ENCODE results near the gene ALDH1A3.

ALDH1A3 gene

GRCh38 chr15:100889385-100890050, 9.9 kb downstream of the ALDH1A3 start:
- Mint-ChIP-seq H3K4me1 (no peaks in the 10 kb centered on the region), H3K27ac (no peak overlapping the region), H3K36me3 (no peaks in the 10 kb centered on the region), H3K4me3 (no peak overlapping the region), H3K9me3 (no peaks in the 10 kb centered on the region)
- ATAC-seq (no peak), DNase-seq (ENCODE audit: low spot score in 2 of 2) (no peak)

- H3K36me3 Mint-ChIP-seq = no peaks in the 10 kb centered on the region
- no peaks in the 10 kb centered on the region for H3K4me1 Mint-ChIP-seq
- no peak overlapping the region for H3K4me3 Mint-ChIP-seq
- H3K9me3 Mint-ChIP-seq = no peaks in the 10 kb centered on the region
- DNase-seq (ENCODE audit: low spot score in 2 of 2) = no peak
- no peak overlapping the region for H3K27ac Mint-ChIP-seq
- no peak for ATAC-seq
Observed at GRCh38 chr15:100890051-100890720, 10.6 kb downstream of the ALDH1A3 start.

- H3K27ac Mint-ChIP-seq = no peak overlapping the region
- H3K36me3 Mint-ChIP-seq = no peaks in the 10 kb centered on the region
- no peak overlapping the region for H3K4me3 Mint-ChIP-seq
- H3K4me1 Mint-ChIP-seq = no peaks in the 10 kb centered on the region
- no peaks in the 10 kb centered on the region for H3K9me3 Mint-ChIP-seq
- ATAC-seq (no peak), DNase-seq (ENCODE audit: low spot score in 2 of 2) (no peak)
Observed at GRCh38 chr15:100890850-100891249, 11.2 kb downstream of the ALDH1A3 start.

GRCh38 chr15:100891307-100892012, 11.8 kb downstream of the ALDH1A3 start:
- DNase-seq (ENCODE audit: low spot score in 2 of 2) (no peak), ATAC-seq (no peak)
- Mint-ChIP-seq H3K4me1 (no peaks in the 10 kb centered on the region), H3K36me3 (no peaks in the 10 kb centered on the region), H3K27ac (no peak overlapping the region), H3K9me3 (no peaks in the 10 kb centered on the region), H3K4me3 (no peak overlapping the region)

GRCh38 chr15:100892013-100892355, 12.4 kb downstream of the ALDH1A3 start:
- no peaks in the 10 kb centered on the region for H3K4me1 Mint-ChIP-seq
- DNase-seq (ENCODE audit: low spot score in 2 of 2) (no peak), ATAC-seq (no peak)
- no peaks in the 10 kb centered on the region for H3K36me3 Mint-ChIP-seq
- no peak overlapping the region for H3K27ac Mint-ChIP-seq
- no peak overlapping the region for H3K4me3 Mint-ChIP-seq
- no peaks in the 10 kb centered on the region for H3K9me3 Mint-ChIP-seq

- H3K36me3 Mint-ChIP-seq = no peaks in the 10 kb centered on the region
- no peak for ATAC-seq
- H3K9me3 Mint-ChIP-seq = no peaks in the 10 kb centered on the region
- H3K27ac Mint-ChIP-seq = no peak overlapping the region
- H3K4me1 Mint-ChIP-seq = no peaks in the 10 kb centered on the region
- DNase-seq (ENCODE audit: low spot score in 2 of 2) = no peak
- no peak overlapping the region for H3K4me3 Mint-ChIP-seq
Observed at GRCh38 chr15:100893261-100893963, 13.8 kb downstream of the ALDH1A3 start.

- no peak for ATAC-seq
- H3K4me3 Mint-ChIP-seq = no peak overlapping the region
- no peak for DNase-seq (ENCODE audit: low spot score in 2 of 2)
- no peak overlapping the region for H3K27ac Mint-ChIP-seq
- no peaks in the 10 kb centered on the region for H3K9me3 Mint-ChIP-seq
- H3K4me1 Mint-ChIP-seq = no peaks in the 10 kb centered on the region
- no peaks in the 10 kb centered on the region for H3K36me3 Mint-ChIP-seq
Observed at GRCh38 chr15:100893964-100894295, 14.3 kb downstream of the ALDH1A3 start.

- Mint-ChIP-seq H3K4me1 (no peaks in the 10 kb centered on the region), H3K27ac (no peak overlapping the region), H3K9me3 (no peaks in the 10 kb centered on the region), H3K36me3 (no peaks in the 10 kb centered on the region), H3K4me3 (no peak overlapping the region)
- ATAC-seq (no peak), DNase-seq (ENCODE audit: low spot score in 2 of 2) (no peak)
Observed at GRCh38 chr15:100895721-100896120, 16.1 kb downstream of the ALDH1A3 start.

GRCh38 chr15:100897221-100898151, 17.9 kb downstream of the ALDH1A3 start:
- H3K9me3 Mint-ChIP-seq = no peaks in the 10 kb centered on the region
- no peak overlapping the region for H3K4me3 Mint-ChIP-seq
- H3K4me1 Mint-ChIP-seq = no peaks in the 10 kb centered on the region
- no peaks in the 10 kb centered on the region for H3K36me3 Mint-ChIP-seq
- ATAC-seq = no peak
- DNase-seq (ENCODE audit: low spot score in 2 of 2) = no peak
- no peak overlapping the region for H3K27ac Mint-ChIP-seq

- no peak for ATAC-seq
- H3K9me3 Mint-ChIP-seq = no peaks in the 10 kb centered on the region
Observed at GRCh38 chr15:100898152-100898490, 18.5 kb downstream of the ALDH1A3 start.

GRCh38 chr15:100898661-100899462, 19.2 kb downstream of the ALDH1A3 start:
- DNase-seq (ENCODE audit: low spot score in 2 of 2) (no peak), ATAC-seq (no peak)
- H3K4me1 Mint-ChIP-seq = no peaks in the 10 kb centered on the region
- H3K36me3 Mint-ChIP-seq = no peaks in the 10 kb centered on the region
- no peak overlapping the region for H3K27ac Mint-ChIP-seq
- H3K9me3 Mint-ChIP-seq = no peaks in the 10 kb centered on the region
- no peak overlapping the region for H3K4me3 Mint-ChIP-seq

More at GRCh38 chr15:100898152-100898490, 18.5 kb downstream of the ALDH1A3 start:
- Mint-ChIP-seq H3K27ac (no peak overlapping the region), H3K36me3 (no peaks in the 10 kb centered on the region), H3K4me1 (no peaks in the 10 kb centered on the region), H3K4me3 (no peak overlapping the region)
- no peak for DNase-seq (ENCODE audit: low spot score in 2 of 2)

- Mint-ChIP-seq H3K9me3 (no peaks in the 10 kb centered on the region), H3K36me3 (no peaks in the 10 kb centered on the region), H3K4me1 (no peaks in the 10 kb centered on the region), H3K4me3 (no peak overlapping the region), H3K27ac (no peak overlapping the region)
- DNase-seq (ENCODE audit: low spot score in 2 of 2) = no peak
- no peak for ATAC-seq
Observed at GRCh38 chr15:100899601-100900000, 20.0 kb downstream of the ALDH1A3 start.

GRCh38 chr15:100900136-100900794, 20.6 kb downstream of the ALDH1A3 start:
- Mint-ChIP-seq H3K4me3 (no peak overlapping the region), H3K27ac (no peak overlapping the region), H3K36me3 (no peaks in the 10 kb centered on the region), H3K9me3 (no peaks in the 10 kb centered on the region), H3K4me1 (no peaks in the 10 kb centered on the region)
- ATAC-seq = no peak
- DNase-seq (ENCODE audit: low spot score in 2 of 2) = no peak

GRCh38 chr15:100900795-100901169, 21.2 kb downstream of the ALDH1A3 start:
- no peak for DNase-seq (ENCODE audit: low spot score in 2 of 2)
- Mint-ChIP-seq H3K36me3 (no peaks in the 10 kb centered on the region), H3K4me1 (no peaks in the 10 kb centered on the region), H3K27ac (no peak overlapping the region), H3K4me3 (no peak overlapping the region), H3K9me3 (no peaks in the 10 kb centered on the region)
- no peak for ATAC-seq

Data from stimulated activated effector memory CD8-positive, alpha-beta T cell treated with anti-CD3 and anti-CD28 coated beads, Interleukin-12 subunit alpha, Interleukin-12 subunit beta, amount 100 ng/mL, for 72 hours (primary cell).